Mammary epithelial cell (primary cell): ENCODE measurements around the gene HLA-DOB.

ENCODE experiments used
- EZH2 ChIP-seq: IDR thresholded peaks from 2 replicates; pipeline ENCODE4 v1.6.1; 2012; ENCODE audit warnings: low read length, inconsistent platforms, borderline replicate concordance
- TF ChIP-seq, protein P1 (sequence below), 2 donors: IDR thresholded peaks in 1 of 2; conservative IDR thresholded peaks in 1 of 2; 2 replicates each; pipeline ENCODE4 v1.5.1; 2011 to 2012; ENCODE audit warnings: inconsistent platforms in 2 of 2, low read length in 2 of 2, mild to moderate bottlenecking in 2 of 2, control low read depth in 1 of 2, low read depth in 1 of 2; ENCODE audit not compliant: insufficient read depth in 1 of 2; ENCODE audit errors: extremely low read depth in 1 of 2

- TF ChIP-seq, protein P1, sequence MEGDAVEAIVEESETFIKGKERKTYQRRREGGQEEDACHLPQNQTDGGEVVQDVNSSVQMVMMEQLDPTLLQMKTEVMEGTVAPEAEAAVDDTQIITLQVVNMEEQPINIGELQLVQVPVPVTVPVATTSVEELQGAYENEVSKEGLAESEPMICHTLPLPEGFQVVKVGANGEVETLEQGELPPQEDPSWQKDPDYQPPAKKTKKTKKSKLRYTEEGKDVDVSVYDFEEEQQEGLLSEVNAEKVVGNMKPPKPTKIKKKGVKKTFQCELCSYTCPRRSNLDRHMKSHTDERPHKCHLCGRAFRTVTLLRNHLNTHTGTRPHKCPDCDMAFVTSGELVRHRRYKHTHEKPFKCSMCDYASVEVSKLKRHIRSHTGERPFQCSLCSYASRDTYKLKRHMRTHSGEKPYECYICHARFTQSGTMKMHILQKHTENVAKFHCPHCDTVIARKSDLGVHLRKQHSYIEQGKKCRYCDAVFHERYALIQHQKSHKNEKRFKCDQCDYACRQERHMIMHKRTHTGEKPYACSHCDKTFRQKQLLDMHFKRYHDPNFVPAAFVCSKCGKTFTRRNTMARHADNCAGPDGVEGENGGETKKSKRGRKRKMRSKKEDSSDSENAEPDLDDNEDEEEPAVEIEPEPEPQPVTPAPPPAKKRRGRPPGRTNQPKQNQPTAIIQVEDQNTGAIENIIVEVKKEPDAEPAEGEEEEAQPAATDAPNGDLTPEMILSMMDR (conservative IDR thresholded peaks at IDR 0.05 in 1 of 2, IDR thresholded peaks at IDR 0.05 in 1 of 2; ENCODE audit: extremely low read depth in 1 of 2, insufficient read depth in 1 of 2, low read depth in 1 of 2, low read length in 2 of 2), result no peak
- no peak for TF ChIP-seq EZH2
Observed at GRCh38 chr6:32845384-32845884, 28.6 kb upstream of the HLA-DOB start.
